HepG2 (cell line): ENCODE results near the gene AKR1B15. TPM values are rescaled to one million over a fixed set of nuclear protein-coding genes. Genes with fewer than 3 reads are reported as not detected.

ENCODE experiments used
- ATAC-seq: fragments of 200-7000 bp; cut with Tn5 transposase; 3 replicates; pipeline ENCODE4 v1.9.1; 2020; ENCODE audit warnings: mild to moderate bottlenecking, moderate library complexity
- BruUV-seq: library from RNA; stranded (reverse); fragments of 400-500 nt; replicated peaks from 2 replicates; lab custom pipeline; 2021; lab: Mats Ljungman, UMichigan
- CTCF ChIA-PET: fragments of 300-600 bp; formaldehyde crosslinking; extraction: SDS; loops from one replicate; lab custom pipeline; 2021; ENCODE audit warnings: low total read pairs, inconsistent platforms, low intra/inter-chr PET ratio; lab: Yijun Ruan, JAX
- POLR2A ChIA-PET: fragments of 350-600 bp; sonication (Branson Sonifier 250); formaldehyde crosslinking; loops from one replicate; lab custom pipeline; 2020; ENCODE audit warnings: antibody characterized with exemption, inconsistent platforms; lab: Yijun Ruan, JAX
- DNase-seq: peaks from one replicate; pipeline ENCODE4 v3.0.0-alpha.2; 2015; ENCODE audit warnings: low spot score
- FAIRE-seq: peaks from 3 replicates; lab custom pipeline; 2011; peaks lifted over from hg19 to GRCh38; lab: Jason Lieb, UNC
- H2AFZ ChIP-seq: one replicate; pipeline ENCODE4 v1.6.1; 2011; ENCODE audit warnings: low read length, inconsistent platforms
- H3K27ac ChIP-seq: fragments of 300-600 bp; 3 replicates; pipeline ENCODE4 v1.8.0; 2011; ENCODE audit warnings: mixed run types, mild to moderate bottlenecking, mixed read lengths, low read length, inconsistent platforms; ENCODE audit not compliant: insufficient read depth; ENCODE audit errors: extremely low read length
- H3K27me3 ChIP-seq, 2 experiments: fragments of 200-600 bp in 1 of 2; 2 replicates in 1 of 2; 3 replicates in 1 of 2; pipeline versions ENCODE4 v1.6.0 to v1.8.0; 2011; ENCODE audit warnings: low read length in 2 of 2, mild to moderate bottlenecking in 2 of 2, moderate library complexity in 2 of 2, inconsistent platforms in 1 of 2; ENCODE audit not compliant: insufficient read depth in 2 of 2, control insufficient read depth in 1 of 2
- H3K36me3 ChIP-seq, 2 experiments: fragments of 200-600 bp in 1 of 2; replicated peaks in 1 of 2; 2 replicates in 1 of 2; 3 replicates in 1 of 2; pipeline versions ENCODE4 v1.5.1 to v1.8.0; 2011; ENCODE audit warnings: low read length in 2 of 2, inconsistent platforms in 1 of 2; ENCODE audit not compliant: insufficient read depth in 2 of 2, control insufficient read depth in 1 of 2
- H3K4me1 ChIP-seq: 2 replicates; pipeline ENCODE4 v1.5.1; 2012; ENCODE audit warnings: low read length, inconsistent platforms; ENCODE audit not compliant: insufficient read depth
- H3K4me2 ChIP-seq: 2 replicates; pipeline ENCODE4 v1.6.0; 2011; ENCODE audit warnings: low read depth, low read length, inconsistent platforms
- H3K4me3 ChIP-seq, 3 experiments: fragments of 200-600 bp in 1 of 3; sonication (generic), shearing (Covaris generic) in 1 of 3; replicated peaks in 1 of 3; 2 replicates each; pipeline ENCODE4 v1.5.1; 2011 to 2016; ENCODE audit warnings: low read length in 3 of 3, inconsistent platforms in 2 of 3, low read depth in 2 of 3, mild to moderate bottlenecking in 2 of 3, control low read depth in 1 of 3, mixed read lengths in 1 of 3; ENCODE audit not compliant: insufficient read depth in 1 of 3
- H3K79me2 ChIP-seq: one replicate; pipeline ENCODE4 v1.6.1; 2011; ENCODE audit warnings: low read length, inconsistent platforms; ENCODE audit not compliant: insufficient read depth
- H3K9ac ChIP-seq: 2 replicates; pipeline ENCODE4 v1.6.0; 2011; ENCODE audit warnings: mild to moderate bottlenecking, low read depth, low read length, inconsistent platforms; ENCODE audit not compliant: insufficient read depth
- H3K9me3 ChIP-seq: 2 replicates; pipeline ENCODE4 v1.5.1; 2012; ENCODE audit warnings: mild to moderate bottlenecking, low read length
- H4K20me1 ChIP-seq: 2 replicates; pipeline ENCODE4 v1.6.0; 2011; ENCODE audit warnings: inconsistent platforms, mild to moderate bottlenecking, low read length, moderate library complexity; ENCODE audit not compliant: insufficient read depth
- ARHGAP35 ChIP-seq: sonication (generic); formaldehyde crosslinking; IDR thresholded peaks from 2 replicates; pipeline ENCODE4 v1.9.0; 2022; ENCODE audit warnings: mild to moderate bottlenecking, inconsistent platforms, moderate library complexity, missing genetic modification reagents, borderline replicate concordance
- ATF7-NPFF ChIP-seq: sonication (generic); formaldehyde crosslinking; IDR thresholded peaks from 2 replicates; pipeline ENCODE4 v1.8.1; 2023; ENCODE audit warnings: mild to moderate bottlenecking, low read depth, missing genetic modification reagents, moderate library complexity
- ATM ChIP-seq: fragments of 450-650 bp; IDR thresholded peaks from 2 replicates; pipeline ENCODE4 v1.7.1; 2017; ENCODE audit warnings: mild to moderate bottlenecking, borderline replicate concordance
- ELK4 ChIP-seq: sonication (generic); formaldehyde crosslinking; IDR thresholded peaks from 2 replicates; pipeline ENCODE4 v1.9.0; 2021; ENCODE audit warnings: missing genetic modification reagents, borderline replicate concordance
- FIP1L1 ChIP-seq: fragments of 200-400 bp; formaldehyde crosslinking; IDR thresholded peaks from 2 replicates; pipeline ENCODE4 v1.6.1; 2018; ENCODE audit warnings: low read depth, mild to moderate bottlenecking, low read length, moderate library complexity, borderline replicate concordance; ENCODE audit not compliant: insufficient read depth
- ISL2 ChIP-seq: sonication (generic); formaldehyde crosslinking; IDR thresholded peaks from 2 replicates; pipeline ENCODE4 v1.5.0; 2020; ENCODE audit warnings: missing genetic modification reagents
- JUNB ChIP-seq: sonication (generic); formaldehyde crosslinking; IDR thresholded peaks from 2 replicates; pipeline ENCODE4 v1.8.0; 2022; ENCODE audit warnings: missing genetic modification reagents, mild to moderate bottlenecking, borderline replicate concordance
- RFX1 ChIP-seq: fragments of 450-650 bp; IDR thresholded peaks from 2 replicates; pipeline ENCODE4 v1.6.1; 2017
- RFXAP ChIP-seq: sonication (generic); formaldehyde crosslinking; IDR thresholded peaks from 2 replicates; pipeline ENCODE4 v1.4.0; 2020; ENCODE audit warnings: missing genetic modification reagents, borderline replicate concordance
- TCF7L2 ChIP-seq: IDR thresholded peaks from 2 replicates; pipeline ENCODE4 v1.6.1; 2011; ENCODE audit warnings: mild to moderate bottlenecking, low read depth, low read length, moderate library complexity
- TMF1 ChIP-seq: sonication (generic); formaldehyde crosslinking; IDR thresholded peaks from 2 replicates; pipeline ENCODE4 v1.8.1; 2022; ENCODE audit warnings: low read depth, missing genetic modification reagents
- USF2 ChIP-seq, 2 experiments: sonication (generic) in 1 of 2; formaldehyde crosslinking in 1 of 2; IDR thresholded peaks; 2 replicates each; pipeline versions ENCODE4 v1.5.1 to v1.6.1; 2011 to 2020; ENCODE audit warnings: borderline replicate concordance in 1 of 2, low read depth in 1 of 2, low read length in 1 of 2, mild to moderate bottlenecking in 1 of 2, missing genetic modification reagents in 1 of 2, moderate library complexity in 1 of 2
- ZBTB7A ChIP-seq: sonication (generic); formaldehyde crosslinking; IDR thresholded peaks from 2 replicates; pipeline ENCODE4 v1.8.0; 2022; ENCODE audit warnings: mild to moderate bottlenecking, missing genetic modification reagents
- ZNF33A ChIP-seq: sonication (generic); formaldehyde crosslinking; IDR thresholded peaks from 2 replicates; pipeline ENCODE4 v1.5.1; 2020; ENCODE audit warnings: missing genetic modification reagents, mild to moderate bottlenecking, moderate library complexity, borderline replicate concordance
- ZNF670 ChIP-seq: sonication (generic); formaldehyde crosslinking; IDR thresholded peaks from 2 replicates; pipeline ENCODE4 v1.8.0; 2022; ENCODE audit warnings: mild to moderate bottlenecking, missing genetic modification reagents, borderline replicate concordance
- WGBS: methylation state at CpG from one replicate; pipeline ENCODE4 v1.1.6; 2017; ENCODE audit warnings: low lambda C conversion rate; 5-methylcytosine and 5-hydroxymethylcytosine counted together
- in situ Hi-C: cut with HindIII; loops from 2 replicates; pipeline ENCODE4 v1.10.0; 2017; ENCODE audit warnings: low pct_unique_long_range_greater_than_20kb; ENCODE audit not compliant: extremely low pct_ligation_motif_present
- intact Hi-C: fragments of 100-400 bp; cut with micrococcal nuclease; formaldehyde crosslinking; loops from one replicate; pipeline ENCODE4 v1.10.0; 2022; ENCODE audit not compliant: unreplicated experiment
- polyA plus RNA-seq, 8 experiments: library from polyadenylated mRNA; depleted of rRNA in 3 of 8; stranded (reverse) in 7 of 8; unstranded in 1 of 8; fragments of >200 nt; fragmentation: Illumina TruSeq in 4 of 8; extraction: Trizol in 4 of 8; gene quantifications; 2 replicates each; pipeline versions ENCODE4 v1.2.1 to v1.2.3, GENCODE V29; 2011 to 2016; ENCODE audit warnings: low read depth in 4 of 8, missing spikeins in 1 of 8, mixed read lengths in 1 of 8; ENCODE audit not compliant: insufficient read depth in 1 of 8
- total RNA-seq, 5 experiments: library from RNA; depleted of rRNA; stranded (reverse); fragments of >200 nt; fragmentation: Illumina TruSeq; extraction: Trizol; gene quantifications; 2 replicates each; pipeline ENCODE4 v1.2.3, GENCODE V29; 2016; ENCODE audit warnings: low read depth in 1 of 5
- TF ChIP-seq, protein P1 (sequence below): sonication (generic); formaldehyde crosslinking; IDR thresholded peaks from 2 replicates; pipeline ENCODE4 v1.5.0; 2020; ENCODE audit warnings: mild to moderate bottlenecking, missing genetic modification reagents, moderate library complexity

The AKR1B15 gene
- total and polyA plus RNA-seq, 2 of the 13 experiments (the other 11 are each of a cell fraction or from before 2014, with no cell fraction given): 0.77 TPM; not detected in 1

DNA sequence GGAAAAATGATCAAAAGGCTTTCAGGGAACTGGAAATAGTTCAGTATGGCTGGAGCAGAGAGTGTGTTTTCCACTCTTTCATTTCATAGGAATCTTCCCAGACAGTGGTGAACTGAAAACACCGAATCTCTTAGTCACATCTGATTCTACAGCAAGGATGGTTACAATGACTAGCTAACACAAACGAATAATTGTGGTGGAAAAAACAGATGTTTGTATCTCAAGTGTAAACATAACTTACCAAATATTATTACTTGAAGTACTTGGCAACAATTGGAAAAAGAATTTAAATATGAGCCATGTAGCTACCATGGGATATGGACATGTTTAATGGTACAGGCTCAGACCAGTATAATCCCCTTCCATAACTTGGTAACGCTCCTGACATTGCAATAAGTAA lies 76.6 kb downstream of the AKR1B15 start (continued):
- TF ChIP-seq USF2 (IDR thresholded peaks at IDR 0.05; ENCODE audit: low read depth, low read length) (no peak), USF2 (CRISPR knock-in tag; IDR thresholded peaks at IDR 0.05; ENCODE audit: borderline replicate concordance) (no peak), ISL2 (CRISPR knock-in tag) (no peak), ATF7-NPFF (CRISPR knock-in tag) (no peak), JUNB (CRISPR knock-in tag) (no peak)
- TF ChIP-seq, protein P1, sequence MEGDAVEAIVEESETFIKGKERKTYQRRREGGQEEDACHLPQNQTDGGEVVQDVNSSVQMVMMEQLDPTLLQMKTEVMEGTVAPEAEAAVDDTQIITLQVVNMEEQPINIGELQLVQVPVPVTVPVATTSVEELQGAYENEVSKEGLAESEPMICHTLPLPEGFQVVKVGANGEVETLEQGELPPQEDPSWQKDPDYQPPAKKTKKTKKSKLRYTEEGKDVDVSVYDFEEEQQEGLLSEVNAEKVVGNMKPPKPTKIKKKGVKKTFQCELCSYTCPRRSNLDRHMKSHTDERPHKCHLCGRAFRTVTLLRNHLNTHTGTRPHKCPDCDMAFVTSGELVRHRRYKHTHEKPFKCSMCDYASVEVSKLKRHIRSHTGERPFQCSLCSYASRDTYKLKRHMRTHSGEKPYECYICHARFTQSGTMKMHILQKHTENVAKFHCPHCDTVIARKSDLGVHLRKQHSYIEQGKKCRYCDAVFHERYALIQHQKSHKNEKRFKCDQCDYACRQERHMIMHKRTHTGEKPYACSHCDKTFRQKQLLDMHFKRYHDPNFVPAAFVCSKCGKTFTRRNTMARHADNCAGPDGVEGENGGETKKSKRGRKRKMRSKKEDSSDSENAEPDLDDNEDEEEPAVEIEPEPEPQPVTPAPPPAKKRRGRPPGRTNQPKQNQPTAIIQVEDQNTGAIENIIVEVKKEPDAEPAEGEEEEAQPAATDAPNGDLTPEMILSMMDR (CRISPR knock-in tag): no peak

- WGBS: 31% methylated on average over 2 of the region's 2 CpGs
- TF ChIP-seq ATM: no peak
- TF ChIP-seq ARHGAP35 (CRISPR knock-in tag): no peak
- TF ChIP-seq RFX1: no peak
- no peak for TF ChIP-seq ZNF33A (CRISPR knock-in tag)
- no peak for TF ChIP-seq RFXAP (CRISPR knock-in tag)
- no peak for TF ChIP-seq ZNF670 (CRISPR knock-in tag)
- TF ChIP-seq TMF1 (CRISPR knock-in tag): no peak
- no peak for TF ChIP-seq ZBTB7A (CRISPR knock-in tag)
- no peak for TF ChIP-seq FIP1L1
- TF ChIP-seq TCF7L2: no peak
- TF ChIP-seq ELK4 (CRISPR knock-in tag): no peak
These were observed 78.3 kb downstream of the AKR1B15 start for GRCh38 chr7:134627109-134627774.

More at GRCh38 chr7:134627109-134627774, 78.3 kb downstream of the AKR1B15 start:
- no peaks in the 10 kb centered on the region for H3K4me1 ChIP-seq
- no peak overlapping the region for H3K27ac ChIP-seq
- H4K20me1 ChIP-seq: no peaks in the 10 kb centered on the region
- intact Hi-C loops: no loop called here
- POLR2A ChIA-PET: no interaction called here
- H3K4me2 ChIP-seq: no peak overlapping the region
- H3K9ac ChIP-seq: no peak overlapping the region
- DNase-seq: no peak
- H3K9me3 ChIP-seq: no peaks in the 10 kb centered on the region
- no peak for ATAC-seq
- H3K4me3 ChIP-seq: no peak overlapping the region
- CTCF ChIA-PET: no interaction called here
- H3K36me3 ChIP-seq: no peaks in the 10 kb centered on the region
- no peak overlapping the region for H2AFZ ChIP-seq
- in situ Hi-C loops: no loop called here
- peaks cover 0 to 3% of the 10 kb centered on the region in 2 experiments; a peak in 1 of 5 replicates for H3K27me3 ChIP-seq
- no TSS peak for BruUV-seq
- FAIRE-seq: no peak
- H3K79me2 ChIP-seq: no peaks in the 10 kb centered on the region
